ENCODE measurements around the gene CD1D.

DNA sequence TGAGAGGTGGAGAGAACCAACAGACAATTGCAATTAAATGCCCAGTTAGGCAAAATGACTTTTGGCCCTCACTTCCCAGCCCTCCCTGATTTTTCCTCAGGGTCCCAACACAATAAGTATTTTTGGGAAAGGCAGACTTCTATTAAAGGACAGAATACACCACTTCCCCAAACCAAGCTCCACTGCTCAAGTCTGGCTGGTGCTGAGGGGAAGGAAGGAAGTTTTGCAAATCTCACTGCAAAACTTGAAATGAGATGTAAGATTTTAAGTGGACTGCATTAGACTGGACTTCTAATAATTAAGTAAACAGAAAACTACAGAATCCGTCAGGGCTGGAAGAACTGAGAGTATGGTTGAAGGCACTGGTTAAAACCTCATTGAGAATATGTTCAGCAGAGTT lies 32.2 kb upstream of the CD1D start:
- TF ChIP-seq MXI1 (IDR thresholded peaks at IDR 0.05; ENCODE audit: low read depth, low read length) (no peak), POLR2AphosphoS5 (IDR thresholded peaks at IDR 0.05; ENCODE audit: low read depth, low read length) (no peak), SIN3A (IDR thresholded peaks at IDR 0.05; ENCODE audit: borderline replicate concordance, low read depth, low read length) (no peak), GABPA (IDR thresholded peaks at IDR 0.05; ENCODE audit: low read depth) (no peak), TEAD4 (IDR thresholded peaks at IDR 0.05; ENCODE audit: borderline replicate concordance, insufficient read depth) (no peak), FOSL2 (IDR thresholded peaks at IDR 0.05; ENCODE audit: borderline replicate concordance, low read depth) (no peak)
- TF ChIP-seq, protein P1, sequence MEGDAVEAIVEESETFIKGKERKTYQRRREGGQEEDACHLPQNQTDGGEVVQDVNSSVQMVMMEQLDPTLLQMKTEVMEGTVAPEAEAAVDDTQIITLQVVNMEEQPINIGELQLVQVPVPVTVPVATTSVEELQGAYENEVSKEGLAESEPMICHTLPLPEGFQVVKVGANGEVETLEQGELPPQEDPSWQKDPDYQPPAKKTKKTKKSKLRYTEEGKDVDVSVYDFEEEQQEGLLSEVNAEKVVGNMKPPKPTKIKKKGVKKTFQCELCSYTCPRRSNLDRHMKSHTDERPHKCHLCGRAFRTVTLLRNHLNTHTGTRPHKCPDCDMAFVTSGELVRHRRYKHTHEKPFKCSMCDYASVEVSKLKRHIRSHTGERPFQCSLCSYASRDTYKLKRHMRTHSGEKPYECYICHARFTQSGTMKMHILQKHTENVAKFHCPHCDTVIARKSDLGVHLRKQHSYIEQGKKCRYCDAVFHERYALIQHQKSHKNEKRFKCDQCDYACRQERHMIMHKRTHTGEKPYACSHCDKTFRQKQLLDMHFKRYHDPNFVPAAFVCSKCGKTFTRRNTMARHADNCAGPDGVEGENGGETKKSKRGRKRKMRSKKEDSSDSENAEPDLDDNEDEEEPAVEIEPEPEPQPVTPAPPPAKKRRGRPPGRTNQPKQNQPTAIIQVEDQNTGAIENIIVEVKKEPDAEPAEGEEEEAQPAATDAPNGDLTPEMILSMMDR (IDR thresholded peaks at IDR 0.05) = no peak

Measured in SK-N-SH (cell line).